HG03575 (cell line): Measurements from ENCODE around the gene MDP1.
"Not testable (repeated sequence)": the region's sequence is repeated elsewhere in the genome, so short reads cannot be mapped to it uniquely, and the experiment has no call there.

ENCODE experiments used
- ATAC-seq: cut with Tn5 transposase; IDR thresholded peaks from one replicate; pipeline ENCODE4 v1.9.1; 2021; ENCODE audit not compliant: unreplicated experiment, insufficient number of reproducible peaks, low FRiP score; ENCODE audit errors: extremely low read depth

Gene MDP1

GRCh38 chr14:24206260-24207103 lies 9.4 kb downstream of the MDP1 start:
- no peak for ATAC-seq

GRCh38 chr14:24204163-24205146 lies 11.4 kb downstream of the MDP1 start:
- ATAC-seq, result no peak

GRCh38 chr14:24203249-24203886 lies 12.5 kb downstream of the MDP1 start:
- ATAC-seq, result not testable (repeated sequence)

GRCh38 chr14:24202538-24202937 lies 13.3 kb downstream of the MDP1 start:
- ATAC-seq, result not testable (repeated sequence)

GRCh38 chr14:24198814-24199524 lies 16.9 kb downstream of the MDP1 start:
- ATAC-seq, result no peak

- no peak for ATAC-seq
Observed at GRCh38 chr14:24197056-24197450, 18.8 kb downstream of the MDP1 start.

- no peak for ATAC-seq
Observed at GRCh38 chr14:24196071-24197055, 19.5 kb downstream of the MDP1 start.

- ATAC-seq, result peak; percentile 46
Observed at GRCh38 chr14:24195186-24196070, 20.4 kb downstream of the MDP1 start, which contains the start of gene TM9SF1. TM9SF1 (minus strand) TSS chr14:24195441; CDS start chr14:24195019, 422 bp downstream.

GRCh38 chr14:24194873-24195185 lies 21.0 kb downstream of the MDP1 start:
- ATAC-seq, result no peak

- no peak for ATAC-seq
Observed at GRCh38 chr14:24194186-24194872, 21.5 kb downstream of the MDP1 start.

GRCh38 chr14:24192933-24193332 lies 22.9 kb downstream of the MDP1 start:
- ATAC-seq, result no peak

GRCh38 chr14:24190416-24190815 lies 25.4 kb downstream of the MDP1 start:
- no peak for ATAC-seq

GRCh38 chr14:24189460-24189859 lies 26.4 kb downstream of the MDP1 start:
- no peak for ATAC-seq

GRCh38 chr14:24189059-24189375 lies 26.8 kb downstream of the MDP1 start:
- no peak for ATAC-seq

GRCh38 chr14:24188251-24189058 lies 27.4 kb downstream of the MDP1 start, which contains the start of gene IPO4:
IPO4 (minus strand) TSS chr14:24188816; CDS start chr14:24188787, 29 bp downstream.
- peak; percentile 62 for ATAC-seq

- ATAC-seq, result no peak
Observed at GRCh38 chr14:24187539-24187915, 28.3 kb downstream of the MDP1 start.
